Measurements from ENCODE around the gene HPN.

DNA sequence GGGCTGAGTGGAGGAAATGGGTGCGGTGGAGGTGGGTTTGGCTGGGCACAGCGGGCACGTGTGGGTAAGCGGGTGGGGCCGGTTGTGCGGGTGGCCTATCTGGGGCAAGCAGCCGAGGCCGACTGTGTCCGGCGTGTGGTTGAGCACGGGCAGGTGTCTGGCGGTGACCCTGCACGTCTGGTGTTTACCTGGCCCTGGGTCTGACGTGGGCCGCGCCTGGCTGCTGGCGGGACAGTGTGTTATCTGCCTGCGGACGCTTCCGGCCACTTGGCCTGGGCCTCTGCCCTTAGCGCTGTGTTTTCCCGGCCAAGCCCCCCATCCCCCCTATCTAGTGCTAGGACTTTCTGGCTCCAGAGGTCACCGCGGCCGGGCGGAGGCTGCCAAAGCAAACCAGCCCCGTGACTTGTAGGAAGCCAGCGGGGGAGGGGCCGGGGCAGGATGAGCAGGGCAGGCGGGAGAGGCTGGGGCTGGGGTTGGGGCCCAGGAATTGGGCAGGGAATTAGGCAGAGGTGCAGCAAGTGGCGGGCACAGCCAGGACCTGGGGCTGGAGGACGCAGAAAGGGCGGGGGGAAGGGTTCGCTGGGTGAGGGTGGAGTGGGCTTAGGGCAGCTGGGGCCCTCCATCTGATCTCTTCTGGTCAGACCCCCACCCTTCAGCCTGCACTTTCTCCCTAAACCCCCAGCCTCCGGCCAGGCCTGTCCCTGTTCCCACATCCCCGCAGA lies 534 bp upstream of the HPN start:
- TF ChIP-seq, protein P1, sequence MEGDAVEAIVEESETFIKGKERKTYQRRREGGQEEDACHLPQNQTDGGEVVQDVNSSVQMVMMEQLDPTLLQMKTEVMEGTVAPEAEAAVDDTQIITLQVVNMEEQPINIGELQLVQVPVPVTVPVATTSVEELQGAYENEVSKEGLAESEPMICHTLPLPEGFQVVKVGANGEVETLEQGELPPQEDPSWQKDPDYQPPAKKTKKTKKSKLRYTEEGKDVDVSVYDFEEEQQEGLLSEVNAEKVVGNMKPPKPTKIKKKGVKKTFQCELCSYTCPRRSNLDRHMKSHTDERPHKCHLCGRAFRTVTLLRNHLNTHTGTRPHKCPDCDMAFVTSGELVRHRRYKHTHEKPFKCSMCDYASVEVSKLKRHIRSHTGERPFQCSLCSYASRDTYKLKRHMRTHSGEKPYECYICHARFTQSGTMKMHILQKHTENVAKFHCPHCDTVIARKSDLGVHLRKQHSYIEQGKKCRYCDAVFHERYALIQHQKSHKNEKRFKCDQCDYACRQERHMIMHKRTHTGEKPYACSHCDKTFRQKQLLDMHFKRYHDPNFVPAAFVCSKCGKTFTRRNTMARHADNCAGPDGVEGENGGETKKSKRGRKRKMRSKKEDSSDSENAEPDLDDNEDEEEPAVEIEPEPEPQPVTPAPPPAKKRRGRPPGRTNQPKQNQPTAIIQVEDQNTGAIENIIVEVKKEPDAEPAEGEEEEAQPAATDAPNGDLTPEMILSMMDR (IDR thresholded peaks at IDR 0.05), result no peak
- no peak for TF ChIP-seq EZH2 (IDR thresholded peaks at IDR 0.05)
- no peak for TF ChIP-seq EZH2phosphoT487 (IDR thresholded peaks at IDR 0.05)

All from neural progenitor cell (in vitro differentiated cells).